Kidney epithelial cell (primary cell): Measurements from ENCODE around the gene EGF. TPM values are rescaled to one million over a fixed set of nuclear protein-coding genes. Genes with fewer than 3 reads are reported as not detected.
"Not testable (repeated sequence)": the region's sequence is repeated elsewhere in the genome, so short reads cannot be mapped to it uniquely, and the experiment has no call there.

ENCODE experiments used
- DNase-seq: peaks from one replicate; pipeline ENCODE4 v3.0.0-alpha.2; 2010; ENCODE audit warnings: low read depth
- H3K27me3 ChIP-seq: 2 replicates; pipeline ENCODE4 v1.6.0; 2011; ENCODE audit warnings: low read length; ENCODE audit not compliant: control insufficient read depth, insufficient read depth
- H3K36me3 ChIP-seq: 2 replicates; pipeline ENCODE4 v1.5.1; 2011; ENCODE audit warnings: low read length; ENCODE audit not compliant: control insufficient read depth, insufficient read depth
- H3K4me3 ChIP-seq: 2 replicates; pipeline ENCODE4 v1.5.1; 2011; ENCODE audit warnings: low read depth, mild to moderate bottlenecking, control low read depth, low read length
- total RNA-seq: library from RNA; depleted of rRNA; stranded (reverse); fragments of >200 nt; gene quantifications from 2 replicates; pipeline ENCODE4 v1.2.3, GENCODE V29; 2015
- TF ChIP-seq, protein P1 (sequence below): IDR thresholded peaks from 2 replicates; pipeline ENCODE4 v1.5.1; 2011; ENCODE audit warnings: mild to moderate bottlenecking, moderate library complexity, low read length, control low read depth, inconsistent platforms; ENCODE audit not compliant: insufficient read depth, poor library complexity, severe bottlenecking

The EGF gene
- total RNA-seq, 1 donor from 2014 or later, result 0.21 TPM

DNA sequence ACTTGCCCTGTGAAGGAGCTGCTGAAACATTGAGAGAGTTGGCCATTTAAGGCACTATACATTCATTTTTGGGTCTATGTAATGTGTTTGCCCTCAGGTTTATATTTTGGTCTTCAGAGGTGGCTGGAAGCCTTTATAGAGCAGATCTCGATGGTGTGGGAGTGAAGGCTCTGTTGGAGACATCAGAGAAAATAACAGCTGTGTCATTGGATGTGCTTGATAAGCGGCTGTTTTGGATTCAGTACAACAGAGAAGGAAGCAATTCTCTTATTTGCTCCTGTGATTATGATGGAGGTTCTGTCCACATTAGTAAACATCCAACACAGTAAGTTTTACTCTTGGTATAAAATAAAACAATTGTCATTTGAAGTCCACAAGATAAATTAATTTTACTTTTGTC is 31.1 kb downstream of the EGF start:
- no peak for DNase-seq
- TF ChIP-seq, protein P1, sequence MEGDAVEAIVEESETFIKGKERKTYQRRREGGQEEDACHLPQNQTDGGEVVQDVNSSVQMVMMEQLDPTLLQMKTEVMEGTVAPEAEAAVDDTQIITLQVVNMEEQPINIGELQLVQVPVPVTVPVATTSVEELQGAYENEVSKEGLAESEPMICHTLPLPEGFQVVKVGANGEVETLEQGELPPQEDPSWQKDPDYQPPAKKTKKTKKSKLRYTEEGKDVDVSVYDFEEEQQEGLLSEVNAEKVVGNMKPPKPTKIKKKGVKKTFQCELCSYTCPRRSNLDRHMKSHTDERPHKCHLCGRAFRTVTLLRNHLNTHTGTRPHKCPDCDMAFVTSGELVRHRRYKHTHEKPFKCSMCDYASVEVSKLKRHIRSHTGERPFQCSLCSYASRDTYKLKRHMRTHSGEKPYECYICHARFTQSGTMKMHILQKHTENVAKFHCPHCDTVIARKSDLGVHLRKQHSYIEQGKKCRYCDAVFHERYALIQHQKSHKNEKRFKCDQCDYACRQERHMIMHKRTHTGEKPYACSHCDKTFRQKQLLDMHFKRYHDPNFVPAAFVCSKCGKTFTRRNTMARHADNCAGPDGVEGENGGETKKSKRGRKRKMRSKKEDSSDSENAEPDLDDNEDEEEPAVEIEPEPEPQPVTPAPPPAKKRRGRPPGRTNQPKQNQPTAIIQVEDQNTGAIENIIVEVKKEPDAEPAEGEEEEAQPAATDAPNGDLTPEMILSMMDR, result no peak
- H3K36me3 ChIP-seq, result no peaks in the 10 kb centered on the region
- no peak overlapping the region for H3K4me3 ChIP-seq
- H3K27me3 ChIP-seq, result no peaks in the 10 kb centered on the region

DNA sequence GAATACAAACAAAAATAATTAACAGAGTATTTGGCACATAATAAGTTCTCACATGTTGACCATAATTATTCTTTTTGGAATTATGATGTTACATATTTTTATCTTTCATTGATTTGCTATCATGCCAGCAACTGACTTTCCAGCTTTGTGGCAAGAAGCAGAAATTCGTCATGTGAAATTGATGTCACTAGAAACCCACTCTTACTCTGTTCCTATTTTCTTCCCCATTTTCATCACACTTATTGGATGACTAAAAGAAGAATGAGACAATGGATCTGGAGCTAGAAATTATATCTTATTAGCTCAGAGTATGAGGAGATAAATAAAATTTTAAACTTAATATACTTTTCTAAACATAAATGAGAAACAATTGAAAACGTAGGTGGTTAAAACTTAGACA is 31.9 kb downstream of the EGF start:
- TF ChIP-seq, protein P1, result no peak

DNA sequence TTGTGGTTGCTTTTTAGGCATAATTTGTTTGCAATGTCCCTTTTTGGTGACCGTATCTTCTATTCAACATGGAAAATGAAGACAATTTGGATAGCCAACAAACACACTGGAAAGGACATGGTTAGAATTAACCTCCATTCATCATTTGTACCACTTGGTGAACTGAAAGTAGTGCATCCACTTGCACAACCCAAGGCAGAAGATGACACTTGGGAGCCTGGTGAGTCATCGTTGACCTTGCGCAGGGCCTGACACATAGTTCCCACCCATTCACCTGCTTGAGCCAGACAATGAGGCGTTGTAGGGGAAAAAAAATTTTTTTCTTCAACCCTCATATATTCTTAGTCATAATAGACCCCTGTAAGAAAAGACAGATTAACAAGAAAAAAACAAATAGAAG is 32.4 kb downstream of the EGF start:
- no peak overlapping the region for H3K4me3 ChIP-seq
- TF ChIP-seq, protein P1, result no peak
- no peaks in the 10 kb centered on the region for H3K27me3 ChIP-seq
- no peaks in the 10 kb centered on the region for H3K36me3 ChIP-seq
- DNase-seq, result no peak

More for the DNA sequence above, 31.9 kb downstream of the EGF start:
- Histone ChIP-seq H3K36me3 (no peaks in the 10 kb centered on the region), H3K4me3 (no peak overlapping the region), H3K27me3 (no peaks in the 10 kb centered on the region)
- DNase-seq, result no peak

DNA sequence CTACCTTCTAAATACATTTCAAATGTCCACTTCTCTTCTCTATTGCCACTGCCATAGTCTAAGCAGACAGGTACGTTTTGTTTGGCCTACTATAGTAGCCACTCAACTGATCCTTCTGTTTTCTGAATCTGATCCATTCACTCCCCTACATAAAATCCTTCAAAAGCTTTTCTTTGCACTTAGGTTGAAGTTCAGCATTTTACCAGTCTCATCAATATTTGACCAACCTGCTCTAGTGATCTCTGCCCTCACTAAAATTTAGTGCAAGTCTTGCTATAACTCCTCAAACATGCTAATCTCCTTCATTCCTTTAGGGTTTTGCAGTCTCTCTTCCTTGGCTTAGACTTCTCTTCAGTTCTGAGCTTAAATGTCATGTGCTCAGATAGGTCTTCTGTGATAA is 33.4 kb downstream of the EGF start:
- no peak overlapping the region for H3K4me3 ChIP-seq
- no peak for DNase-seq
- no peaks in the 10 kb centered on the region for H3K27me3 ChIP-seq
- no peaks in the 10 kb centered on the region for H3K36me3 ChIP-seq
- TF ChIP-seq, protein P1, result no peak

DNA sequence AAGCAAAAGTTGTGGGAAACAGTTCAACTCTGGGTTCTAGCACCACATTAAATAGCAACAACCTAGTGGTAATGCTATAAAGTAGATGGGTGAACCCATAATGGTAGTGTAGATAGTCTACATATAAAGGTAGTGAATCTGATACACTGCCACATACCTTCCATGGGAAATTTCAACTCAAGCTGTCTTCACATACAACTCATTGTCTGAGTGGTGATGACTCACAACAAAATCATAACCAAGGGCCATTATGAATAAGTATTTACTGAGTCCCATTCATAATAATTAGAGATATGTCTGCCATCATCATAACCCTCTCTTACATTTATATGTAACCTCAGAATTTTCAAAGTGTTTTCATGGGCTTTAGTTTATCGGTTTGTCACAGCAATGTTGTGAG is 34.8 kb downstream of the EGF start:
- Histone ChIP-seq H3K27me3 (no peaks in the 10 kb centered on the region), H3K4me3 (no peak overlapping the region), H3K36me3 (no peaks in the 10 kb centered on the region)
- TF ChIP-seq, protein P1, result no peak
- DNase-seq, result no peak

DNA sequence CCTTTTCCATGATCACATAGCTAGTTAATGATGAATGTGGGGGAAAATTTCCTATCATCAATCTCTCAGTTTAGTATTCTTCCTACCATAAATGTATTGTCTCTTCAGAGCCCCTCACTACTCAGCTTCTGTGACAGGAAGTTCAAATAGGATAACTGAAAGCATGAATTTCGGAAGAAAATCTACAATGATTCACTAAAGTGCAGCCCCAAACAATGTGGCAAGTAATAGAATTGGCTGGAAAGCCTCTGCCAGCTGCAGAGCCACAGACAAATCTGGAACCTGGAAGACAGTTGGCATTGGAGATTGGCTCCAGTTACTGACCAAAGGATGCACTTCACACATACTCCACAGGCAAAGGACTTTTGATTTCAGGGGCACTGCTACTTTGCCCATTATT is 35.2 kb downstream of the EGF start:
- H3K36me3 ChIP-seq, result no peaks in the 10 kb centered on the region
- DNase-seq, result no peak
- H3K4me3 ChIP-seq, result no peak overlapping the region
- TF ChIP-seq, protein P1, result no peak
- no peaks in the 10 kb centered on the region for H3K27me3 ChIP-seq

DNA sequence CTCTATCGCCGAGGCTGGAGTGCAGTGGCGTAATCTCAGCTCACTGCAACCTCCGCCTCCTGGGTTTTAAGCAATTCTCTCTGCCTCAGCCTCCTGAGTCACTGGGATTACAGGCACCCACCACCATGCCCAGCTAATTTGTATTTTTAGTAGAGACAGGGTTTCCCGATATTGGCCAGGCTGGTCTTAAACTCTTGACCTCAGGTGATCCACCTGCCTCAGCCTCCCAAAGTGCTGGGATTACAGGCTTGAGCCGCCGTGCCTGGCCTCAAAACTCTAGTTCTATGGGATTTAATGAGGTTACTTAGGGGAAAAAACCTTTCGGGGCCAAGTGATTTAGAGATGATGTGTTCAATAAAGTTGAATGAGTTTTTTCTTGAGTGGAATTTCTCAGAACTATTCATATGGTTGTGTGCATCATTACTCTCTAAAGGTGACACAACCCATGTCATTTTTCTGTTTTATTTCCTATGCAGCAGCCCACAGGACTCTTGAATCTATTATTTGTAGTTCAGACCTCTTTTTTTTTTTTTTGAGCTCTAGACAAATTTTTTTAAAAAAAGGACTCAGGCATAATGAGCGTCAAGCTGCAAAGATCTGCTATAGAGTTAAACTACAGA is 36.5 kb downstream of the EGF start:
- H3K27me3 ChIP-seq, H3K4me3 ChIP-seq, DNase-seq, H3K36me3 ChIP-seq: not testable (repeated sequence)
